CD4-positive, alpha-beta T cell treated with Interleukin-2 at 100 ng/mL for 4 hours (primary cell): ENCODE data around the gene TNS1.

ENCODE experiments used
- DNase-seq: peaks from one replicate; pipeline ENCODE4 v3.0.0-alpha.2; 2020; ENCODE audit warnings: low spot score

The TNS1 gene

GRCh38 chr2:217943446-217944321, 59.1 kb downstream of the TNS1 start:
- no peak for DNase-seq

- no peak for DNase-seq
Observed at GRCh38 chr2:217942731-217943335, 60.0 kb downstream of the TNS1 start.

- DNase-seq, result no peak
Observed at GRCh38 chr2:217941886-217942728, 60.7 kb downstream of the TNS1 start.

DNA sequence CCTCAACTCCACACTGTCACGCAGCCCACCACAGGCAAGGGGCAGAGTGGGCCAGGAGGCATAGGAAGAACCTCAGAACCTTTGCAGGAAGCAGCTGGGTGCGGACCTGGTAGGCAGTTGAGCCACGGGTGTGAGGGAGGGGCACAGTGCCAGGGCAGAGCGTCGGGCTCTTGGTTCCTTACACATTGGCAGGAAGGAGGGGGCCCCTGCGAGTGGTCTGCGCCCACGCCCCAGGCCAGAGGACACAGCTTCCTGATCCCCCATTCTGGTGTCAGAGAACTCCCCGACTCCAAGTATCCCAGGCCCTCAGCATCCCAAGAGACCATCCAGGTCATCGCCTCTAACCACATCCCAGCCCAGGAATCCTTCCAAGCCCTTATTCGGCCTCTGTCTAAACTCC, 61.5 kb downstream of the TNS1 start:
- no peak for DNase-seq

DNA sequence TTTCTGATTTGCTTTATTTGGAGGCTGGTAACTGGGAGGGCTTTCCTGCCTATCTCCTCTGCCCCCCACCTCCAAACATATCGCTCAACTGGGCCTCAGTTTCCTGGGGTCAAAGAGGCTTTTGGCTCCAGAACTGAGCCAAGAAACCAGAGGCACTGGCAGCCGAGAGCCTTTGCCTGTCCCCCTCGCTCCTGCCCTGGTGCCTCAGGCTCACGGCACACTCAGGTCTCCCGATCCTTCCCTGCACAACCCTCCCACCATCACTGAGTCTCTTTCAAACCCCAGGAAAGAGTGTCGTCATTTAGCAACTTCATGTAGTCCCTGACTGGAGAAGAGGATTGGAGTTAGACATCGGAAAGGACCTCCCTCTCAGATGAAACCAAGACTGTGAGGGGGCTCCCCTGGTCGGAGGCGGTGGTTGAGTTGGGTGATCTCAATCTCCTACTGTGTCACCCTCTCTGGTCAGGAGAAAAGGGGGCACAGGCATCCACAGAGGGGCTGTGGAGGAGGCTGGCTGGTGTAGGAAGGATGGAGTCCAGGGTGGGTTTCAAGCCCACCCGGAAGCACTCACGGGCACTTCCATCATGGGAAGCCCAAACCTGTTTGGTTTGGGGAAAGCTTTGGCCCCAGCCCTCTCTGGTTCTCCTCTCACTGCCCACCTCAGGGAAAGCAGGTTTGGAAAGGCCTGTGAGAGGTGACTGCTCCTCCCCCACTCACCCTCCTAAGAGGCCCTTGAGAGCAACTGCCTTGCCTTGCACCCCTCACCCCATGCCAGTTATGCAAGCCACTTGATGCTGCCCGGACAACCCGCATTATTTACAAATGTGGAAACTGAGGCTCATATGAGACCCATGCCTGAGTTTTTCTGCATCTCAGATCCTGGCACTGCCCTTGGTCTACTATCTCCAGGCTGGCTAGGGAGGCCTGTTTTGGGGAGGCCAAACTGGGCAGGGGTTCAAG, 62.3 kb downstream of the TNS1 start:
- DNase-seq, result no peak

- DNase-seq, result no peak
Observed at GRCh38 chr2:217939629-217940245, 63.1 kb downstream of the TNS1 start.

DNA sequence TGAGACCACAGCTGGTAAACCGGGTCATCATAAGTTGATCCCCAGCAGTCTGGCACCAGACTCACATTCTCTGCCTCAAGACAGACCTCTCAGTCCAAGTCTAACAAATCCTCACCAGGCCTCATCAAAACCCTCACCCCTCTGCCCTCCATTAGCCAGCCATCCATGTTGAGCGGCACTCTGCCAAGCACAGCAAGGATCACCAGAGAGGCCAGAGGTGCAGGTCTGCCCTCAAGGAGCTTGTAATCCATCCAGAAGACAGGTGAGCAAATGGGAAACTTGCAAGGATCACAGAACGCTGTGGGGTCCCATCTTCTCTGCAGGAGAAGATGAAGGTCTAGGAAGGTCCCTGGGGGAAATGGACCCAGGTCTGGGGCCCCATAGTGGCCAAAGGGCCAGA, 63.6 kb downstream of the TNS1 start:
- DNase-seq, result no peak

- no peak for DNase-seq
Observed at GRCh38 chr2:217938036-217938435, 64.8 kb downstream of the TNS1 start.

DNA sequence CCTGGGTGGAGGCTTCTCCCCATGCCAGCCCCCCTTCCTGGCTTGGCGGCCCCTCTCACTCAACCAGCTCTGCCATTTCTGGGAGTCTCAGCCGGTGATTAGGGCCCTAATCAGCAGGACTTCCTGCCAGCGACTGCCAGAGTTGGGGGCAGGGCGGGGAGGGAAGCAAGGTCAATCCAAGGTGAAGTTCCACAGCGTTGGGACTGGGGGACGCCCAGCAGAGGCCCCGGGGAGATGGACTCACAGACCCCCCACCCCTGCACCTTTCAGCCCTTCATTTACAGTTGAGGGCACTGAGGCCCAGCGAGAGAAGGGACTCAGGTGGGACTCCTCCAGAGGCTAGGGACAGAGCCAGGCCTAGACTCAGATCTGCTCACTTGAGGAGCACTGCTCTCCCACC, 65.3 kb downstream of the TNS1 start:
- no peak for DNase-seq

DNA sequence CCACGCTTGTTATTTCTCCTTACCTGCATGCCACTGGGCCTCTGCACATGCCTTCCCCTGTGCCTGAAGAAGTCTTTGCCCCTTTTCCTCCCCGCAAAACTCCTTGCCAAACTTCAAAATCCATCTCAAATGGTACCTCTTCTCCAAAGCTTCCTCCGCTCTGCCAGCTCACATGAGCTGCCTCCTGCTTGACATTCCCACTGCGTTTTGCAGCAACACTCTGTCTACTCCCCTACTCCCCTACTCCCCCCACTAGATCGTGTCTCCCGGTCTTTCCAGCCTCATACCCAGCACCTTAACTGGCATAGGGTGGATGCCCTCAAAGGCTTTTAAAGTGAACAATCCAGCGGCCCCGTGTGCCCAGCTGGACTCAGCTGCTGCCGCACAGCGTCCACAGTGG, 65.8 kb downstream of the TNS1 start:
- DNase-seq, result no peak

DNA sequence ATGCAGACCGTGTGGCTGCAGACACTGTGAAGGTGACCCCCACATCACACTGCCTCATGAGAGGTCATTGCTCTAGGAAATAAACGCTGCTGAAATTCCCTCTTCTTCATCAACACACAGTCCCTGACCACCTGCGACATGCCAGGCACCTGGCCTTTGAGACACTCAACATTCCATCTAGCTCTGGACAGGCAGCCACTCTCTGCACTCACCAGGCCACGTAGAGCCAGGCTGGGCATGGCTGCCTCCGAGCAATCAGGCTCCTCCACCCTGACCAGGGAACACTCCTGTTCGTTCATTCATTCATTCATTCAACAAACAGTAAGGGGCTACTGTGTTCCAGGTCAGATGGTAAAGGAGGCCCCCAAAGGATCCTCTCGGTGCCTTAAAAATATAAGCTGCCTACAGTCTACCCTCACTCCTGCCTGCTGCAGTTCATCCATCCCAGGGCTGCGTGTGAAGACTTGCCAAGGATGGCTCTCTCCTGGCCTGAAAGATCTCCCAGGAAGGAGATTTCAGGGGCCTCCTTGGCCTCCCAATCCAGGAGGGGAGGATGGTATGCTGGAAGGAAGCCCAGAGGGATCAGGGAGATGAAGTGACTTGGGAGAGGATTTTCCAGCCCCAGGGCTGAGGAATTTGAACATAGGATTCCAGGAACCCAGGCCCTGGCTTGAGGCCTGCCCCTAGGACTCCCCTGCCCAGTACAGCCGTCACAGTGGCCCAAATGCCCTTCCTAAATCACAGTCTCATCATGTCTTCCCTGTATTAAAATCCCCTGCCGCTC, 66.7 kb downstream of the TNS1 start:
- DNase-seq, result no peak

GRCh38 chr2:217935235-217935879, 67.4 kb downstream of the TNS1 start:
- DNase-seq, result no peak

- DNase-seq, result no peak
Observed at GRCh38 chr2:217934321-217935131, 68.3 kb downstream of the TNS1 start.

GRCh38 chr2:217933617-217933993, 69.2 kb downstream of the TNS1 start:
- no peak for DNase-seq

DNA sequence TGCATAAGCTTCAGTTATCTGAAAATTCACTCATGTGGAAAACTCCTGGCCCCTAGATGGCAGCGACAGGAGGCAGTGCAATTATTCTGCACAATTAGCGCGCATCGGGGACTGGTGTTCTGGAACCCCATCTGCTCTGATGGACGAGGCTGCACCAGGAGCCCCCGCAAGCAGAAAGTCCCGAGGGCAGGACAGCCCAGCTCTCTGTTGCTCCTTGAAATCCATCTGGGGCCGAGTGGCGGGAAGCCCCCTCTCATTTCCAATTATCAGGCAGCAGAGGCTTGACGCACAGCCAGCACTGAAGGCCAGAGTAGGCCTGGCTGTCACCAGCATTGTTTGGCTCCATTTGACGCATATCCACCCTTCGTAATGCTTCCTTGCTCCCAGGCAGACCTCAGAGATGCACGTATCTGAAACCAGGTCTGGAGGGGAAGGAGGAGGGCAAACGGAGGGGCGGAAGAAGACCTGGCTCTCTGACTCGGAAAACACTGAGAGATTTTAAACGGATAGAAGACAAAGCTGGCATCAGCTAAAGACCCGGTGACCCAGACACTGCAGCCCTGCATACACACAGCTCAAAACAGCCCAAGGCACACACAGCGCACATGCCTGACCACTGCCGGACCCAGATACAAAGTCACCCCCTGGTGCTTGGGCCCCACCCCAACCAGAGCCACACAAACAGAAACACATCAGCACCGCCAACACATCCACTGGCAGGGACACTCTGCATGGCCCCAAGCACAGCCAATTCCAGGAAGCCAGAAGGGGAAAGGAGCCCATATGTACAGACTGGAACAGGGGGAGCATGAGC, 69.8 kb downstream of the TNS1 start:
- no peak for DNase-seq

GRCh38 chr2:217931846-217932560, 70.8 kb downstream of the TNS1 start:
- no peak for DNase-seq

DNA sequence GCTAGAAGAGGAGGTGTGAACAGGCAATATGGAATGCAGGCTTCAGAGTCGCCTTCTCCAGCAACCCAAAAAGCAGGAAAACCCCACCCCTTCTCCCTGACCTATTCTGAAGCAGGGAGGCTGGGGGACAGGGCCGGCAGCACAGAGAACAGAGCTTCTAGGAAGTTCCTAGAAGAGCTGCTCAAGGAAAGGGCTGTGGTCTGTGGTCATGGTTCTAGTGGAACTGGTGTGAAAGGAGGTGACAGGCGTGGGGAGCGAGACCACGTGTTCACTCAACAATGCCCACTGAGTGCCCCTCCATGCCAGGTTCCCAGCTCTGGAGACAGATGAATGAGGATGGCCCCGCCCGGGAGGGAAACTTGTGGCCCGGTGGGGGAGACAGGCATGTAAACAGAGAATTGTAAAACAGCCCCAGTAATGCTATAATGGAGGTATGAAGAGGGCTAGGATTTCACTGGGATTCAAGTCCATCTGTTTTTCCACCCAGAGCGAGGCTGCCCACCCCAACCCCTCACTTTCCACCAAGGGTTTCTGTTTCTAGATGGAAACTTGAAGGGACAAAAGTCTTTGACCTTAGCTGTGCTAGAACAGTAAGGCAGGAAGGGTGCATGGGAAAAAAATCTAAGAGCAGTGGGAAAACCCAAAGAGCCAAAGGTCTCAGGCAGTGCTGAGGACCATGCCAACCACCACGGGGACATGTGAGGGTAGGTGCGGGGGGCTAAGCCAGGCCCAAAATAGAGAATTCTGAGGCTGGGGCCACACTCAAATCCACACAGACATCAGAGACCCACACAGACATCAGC, 71.8 kb downstream of the TNS1 start:
- no peak for DNase-seq
